Right lung (tissue), 10 donors: ENCODE results near the gene CDC14A. TPM values are rescaled to one million over a fixed set of nuclear protein-coding genes. Genes with fewer than 3 reads are reported as not detected.
"Not testable (repeated sequence)": the region's sequence is repeated elsewhere in the genome, so short reads cannot be mapped to it uniquely, and the experiment has no call there.

ENCODE experiments used
- DNase-seq, 2 donors: peaks; one replicate each; pipeline ENCODE4 v3.0.0-alpha.2; 2013
- long read RNA-seq, 8 donors: transcript quantifications; one replicate each; lab custom pipeline, GENCODE V29; 2026
- polyA plus RNA-seq, 5 donors: library from polyadenylated mRNA; unstranded; fragments of 120-200 nt; gene quantifications; one replicate each; pipeline versions ENCODE4 v1.2.1 to v1.2.3, GENCODE V29; 2013; ENCODE audit warnings: inconsistent platforms in 1 of 5, low replicate concordance in 1 of 5; ENCODE audit not compliant: insufficient read length in 5 of 5, insufficient read depth in 1 of 5

CDC14A gene
- polyA plus RNA-seq, result 10 to 100 TPM; 11.6 to 16.4 (median 14.6) TPM
- long read RNA-seq, donor 1, result 0 reads
- long read RNA-seq, donor 2, partial matches to known transcripts, result 0 of 1 reads
- long read RNA-seq, donor 2, other reads (novel, unspliced or antisense), result 0 of 1 reads
- long read RNA-seq, donor 3, partial matches to known transcripts, result 0 of 1 reads
- long read RNA-seq, donor 3, other reads (novel, unspliced or antisense), result 0 of 1 reads
- long read RNA-seq, donor 4, partial matches to known transcripts, result 0 of 1 reads
- long read RNA-seq, donor 4, other reads (novel, unspliced or antisense), result 0 of 1 reads
- long read RNA-seq, donor 5, partial matches to known transcripts, result 0 of 2 reads
- long read RNA-seq, donor 5, other reads (novel, unspliced or antisense), result 0 of 2 reads
- long read RNA-seq, donor 6, partial matches to known transcripts, result 0 of 2 reads
- long read RNA-seq, donor 6, other reads (novel, unspliced or antisense), result 0 of 2 reads
- long read RNA-seq, donor 7, partial matches to known transcripts, result 0 of 1 reads
- long read RNA-seq, donor 7, other reads (novel, unspliced or antisense), result 0 of 1 reads
- long read RNA-seq, donor 8, result 0 reads

GRCh38 chr1:100352267-100353070 is at the start of gene CDC14A:
CDC14A (plus strand) TSS chr1:100352506; CDS start chr1:100352955, 449 bp downstream.
- peak; percentile 94 to 96 for DNase-seq

DNA sequence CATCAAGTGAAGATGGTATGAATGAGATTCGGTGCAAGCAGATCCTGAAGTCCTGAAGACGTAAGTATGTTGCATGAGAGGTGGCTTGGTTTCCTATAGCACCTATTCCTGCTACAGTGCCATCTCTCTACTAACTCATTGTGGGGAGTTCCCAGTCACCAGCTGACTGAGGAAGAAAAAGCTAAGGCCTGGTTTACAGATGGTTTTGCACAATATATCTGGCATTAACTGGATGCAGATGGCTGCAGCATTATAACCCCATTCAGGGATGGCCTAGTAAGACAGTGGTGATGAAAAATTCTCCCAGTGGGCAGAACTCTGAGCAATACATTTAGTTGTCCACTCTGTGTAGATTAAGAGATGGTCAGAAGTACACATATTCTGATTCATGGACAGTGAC is 49.6 kb upstream of the CDC14A start:
- DNase-seq, result no peak

DNA sequence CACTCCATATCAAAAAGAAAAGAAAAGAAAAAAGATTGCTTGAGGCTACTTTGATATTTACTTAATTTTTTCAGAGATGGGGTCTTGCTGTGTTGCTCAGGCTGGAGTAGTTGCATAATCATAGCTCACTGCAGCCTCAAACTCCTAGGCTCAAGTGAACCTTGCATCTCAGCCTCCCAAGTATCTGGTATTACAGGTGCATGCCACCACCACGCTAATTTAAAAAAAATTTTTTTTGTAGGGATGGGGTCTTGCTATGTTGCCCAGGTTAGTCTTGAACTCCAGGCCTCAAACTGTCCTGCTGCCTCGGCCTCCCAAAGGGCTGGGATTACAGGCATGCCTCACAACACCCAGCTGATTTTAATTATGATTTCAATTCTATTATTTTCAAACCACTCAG is 48.1 kb upstream of the CDC14A start:
- no peak for DNase-seq

DNA sequence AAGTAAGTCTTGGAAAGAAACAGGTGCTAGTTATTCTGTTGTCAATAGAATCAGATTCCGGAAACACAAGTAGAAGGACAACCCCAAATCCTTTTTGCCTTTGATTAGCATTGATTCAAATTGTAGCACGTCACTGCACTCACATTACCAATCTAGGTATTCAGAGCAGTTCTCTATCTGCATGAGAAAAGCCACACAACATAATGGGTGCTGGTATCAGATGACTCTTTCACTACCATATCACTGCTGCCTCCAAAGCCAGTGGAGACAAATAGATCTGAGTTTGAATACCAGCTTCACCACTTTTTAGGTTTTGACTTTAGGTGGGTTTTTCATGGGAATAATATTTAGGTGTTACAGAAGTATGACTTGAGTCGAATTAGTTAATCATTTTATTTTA is 47.4 kb upstream of the CDC14A start:
- DNase-seq, result no peak

DNA sequence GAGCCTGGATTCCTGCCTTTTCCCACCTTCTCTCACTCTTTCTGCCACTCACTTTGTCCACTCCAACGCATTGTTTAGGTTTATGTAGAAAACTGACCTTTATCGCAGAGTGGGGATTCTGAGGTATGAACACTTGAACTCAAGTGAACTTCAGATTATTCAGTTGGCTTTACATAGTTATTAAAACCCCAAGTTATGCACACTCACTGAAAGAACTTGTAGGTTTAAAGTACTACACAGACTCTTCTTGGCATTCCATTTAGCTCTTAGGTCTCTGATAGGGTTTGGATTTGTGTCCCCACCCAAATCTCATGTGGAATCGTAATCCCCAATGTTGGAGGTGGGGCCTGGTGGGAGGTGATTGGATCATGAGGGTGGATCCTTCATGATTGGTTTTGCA is 46.4 kb upstream of the CDC14A start:
- DNase-seq, result peak in 1 of 2 donors; percentile 2

DNA sequence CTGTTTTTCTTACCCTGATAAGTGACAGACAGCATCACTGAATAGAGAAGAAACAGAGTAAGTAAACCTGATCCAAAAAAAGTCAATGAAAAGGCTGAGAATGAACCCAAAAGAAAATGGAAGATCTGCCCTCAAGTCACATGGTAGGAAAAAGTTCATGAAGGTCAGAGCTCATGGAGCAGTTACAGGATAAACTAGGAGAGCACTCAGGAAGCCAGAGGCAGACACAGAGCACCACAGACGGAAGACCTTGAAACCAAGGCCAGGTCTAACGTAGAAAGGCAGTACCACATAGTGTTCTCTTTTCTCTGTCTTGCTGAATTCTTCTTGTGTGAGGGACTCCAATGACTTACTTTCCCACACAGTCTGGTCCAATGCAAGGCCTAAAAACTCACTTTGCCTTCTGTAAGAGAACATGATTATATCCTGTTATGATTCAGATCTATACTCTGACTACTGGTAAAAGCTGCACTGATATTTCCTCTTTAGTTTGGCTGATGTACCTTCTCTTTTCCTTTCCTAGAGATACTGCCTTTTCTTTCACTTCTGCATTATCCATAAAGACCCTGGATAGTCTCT is 45.5 kb upstream of the CDC14A start:
- no peak for DNase-seq

DNA sequence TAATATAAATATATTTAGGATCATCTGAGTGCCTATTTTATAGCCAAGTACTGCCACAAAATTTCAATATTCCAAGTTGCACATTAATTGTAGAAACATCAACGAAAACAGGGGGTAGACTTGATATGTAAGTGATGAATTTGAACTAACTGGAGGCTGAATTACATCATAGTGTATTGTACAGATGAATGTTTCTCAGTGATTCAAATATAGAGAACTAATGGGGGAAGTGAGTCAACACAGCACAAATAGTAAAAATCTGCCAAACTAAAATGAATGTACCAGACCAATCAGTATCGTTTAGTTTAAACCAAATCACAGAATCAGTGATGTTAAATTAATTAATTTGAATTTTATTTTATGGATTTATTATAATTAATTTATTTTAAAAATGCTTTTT is 43.5 kb upstream of the CDC14A start:
- no peak for DNase-seq

- DNase-seq, result no peak
Measured at GRCh38 chr1:100309863-100310262, 42.4 kb upstream of the CDC14A start.

GRCh38 chr1:100313382-100313781 is 38.9 kb upstream of the CDC14A start:
- no peak for DNase-seq

DNA sequence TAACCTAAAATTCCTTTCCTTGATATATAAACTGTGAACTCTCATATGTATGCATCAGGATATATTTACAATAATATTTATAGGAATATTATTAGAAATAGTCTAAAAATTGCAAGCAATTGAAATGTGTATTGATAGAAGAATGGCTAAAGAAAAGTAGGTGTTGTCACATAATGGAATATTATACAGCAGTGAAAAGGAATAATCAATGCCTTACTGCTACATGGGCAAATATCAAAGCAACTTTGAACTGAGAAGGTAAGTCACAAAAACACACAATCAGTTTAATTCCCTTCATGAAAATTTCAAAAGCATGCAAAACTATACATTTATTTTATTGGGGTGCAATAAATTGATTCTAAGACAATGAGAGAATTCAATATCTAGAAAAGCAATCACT is 35.7 kb upstream of the CDC14A start:
- DNase-seq, result no peak

- no peak for DNase-seq
Measured at GRCh38 chr1:100320311-100321099, 31.8 kb upstream of the CDC14A start.

GRCh38 chr1:100321100-100321493 is 31.2 kb upstream of the CDC14A start:
- DNase-seq, result no peak

DNA sequence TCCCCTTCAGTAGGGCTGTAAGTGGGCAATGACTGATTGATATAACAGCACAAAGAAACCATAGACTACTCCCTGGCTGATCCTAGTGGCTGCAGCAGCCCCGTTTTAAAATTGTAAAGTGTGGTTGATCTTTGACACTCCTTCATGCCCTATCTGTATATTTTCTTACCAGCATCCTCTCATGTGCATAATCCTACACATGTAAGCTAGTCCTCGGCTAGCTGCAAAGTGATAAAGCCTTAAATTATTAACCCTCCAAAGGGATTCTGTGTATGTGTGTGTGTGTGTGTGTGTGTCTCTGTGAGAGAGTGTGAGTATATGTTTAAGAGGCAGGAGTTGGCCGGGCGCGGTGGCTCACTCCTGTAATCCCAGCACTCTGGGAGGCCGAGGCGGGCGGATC is 30.8 kb upstream of the CDC14A start:
- DNase-seq, result no peak

GRCh38 chr1:100322436-100323211 is 29.7 kb upstream of the CDC14A start:
- no peak for DNase-seq

DNA sequence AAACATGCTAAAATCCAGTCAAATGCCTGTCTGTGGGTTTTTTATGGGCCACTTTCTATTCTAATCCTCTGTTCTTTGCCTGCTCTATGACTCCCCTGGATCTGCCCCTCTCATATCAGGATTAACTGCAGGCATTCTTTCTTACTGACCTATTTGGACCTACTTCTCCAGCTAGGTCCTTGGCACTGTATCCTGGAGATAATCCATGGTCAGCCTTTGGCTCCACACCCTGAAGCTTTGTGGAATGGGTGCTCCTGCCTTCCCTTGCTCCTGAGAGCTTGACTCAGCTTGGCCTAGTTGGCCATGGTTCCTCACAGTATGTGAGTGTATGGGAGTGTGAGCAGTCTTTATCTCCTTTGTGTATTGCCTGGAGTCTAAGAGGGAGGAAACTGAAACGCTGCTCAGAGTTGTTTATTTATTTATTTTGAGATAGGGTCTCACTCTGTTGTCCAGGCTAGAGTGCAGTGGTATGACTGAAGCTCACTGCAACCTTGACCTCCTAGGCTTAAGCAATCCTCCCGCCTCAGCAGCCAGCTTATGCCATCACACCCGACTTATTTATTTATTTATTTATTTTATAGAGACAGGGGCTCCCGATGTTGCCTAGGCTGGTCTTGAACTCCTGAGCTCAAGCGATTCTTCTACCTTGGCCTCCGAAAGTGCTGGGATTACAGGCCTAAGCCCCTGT is 28.7 kb upstream of the CDC14A start:
- no peak for DNase-seq

- no peak for DNase-seq
Measured at GRCh38 chr1:100325415-100326324, 26.6 kb upstream of the CDC14A start.

- DNase-seq, result not testable (repeated sequence)
Measured at GRCh38 chr1:100326325-100326670, 26.0 kb upstream of the CDC14A start.

GRCh38 chr1:100328133-100328532 is 24.2 kb upstream of the CDC14A start:
- no peak for DNase-seq

DNA sequence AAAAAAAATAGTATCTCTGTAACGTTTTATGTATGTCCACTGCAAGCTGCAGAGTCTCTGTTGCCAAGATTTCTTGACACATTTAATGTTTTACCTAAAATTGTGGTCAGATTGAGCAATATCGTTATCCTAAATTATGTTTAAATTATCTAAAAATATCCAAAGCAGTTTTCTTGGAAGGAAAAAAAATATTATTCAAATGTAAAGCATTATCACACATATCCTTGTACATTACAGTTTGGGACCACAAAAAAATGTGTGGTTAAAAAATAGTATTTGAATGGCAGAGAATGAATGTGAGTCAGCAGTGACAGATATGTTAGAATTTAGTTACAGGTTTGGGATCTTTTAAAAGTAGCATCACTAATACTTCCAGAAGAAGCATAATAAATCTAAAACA is 21.2 kb upstream of the CDC14A start:
- not testable (repeated sequence) for DNase-seq
